IMR-90 (cell line): Measurements from ENCODE around the gene DNM3. TPM values are rescaled to one million over a fixed set of nuclear protein-coding genes. Genes with fewer than 3 reads are reported as not detected.

ENCODE experiments used
- ATAC-seq: fragments of 200-7000 bp; cut with Tn5 transposase; 2 replicates; pipeline ENCODE4 v1.9.1; 2020; ENCODE audit warnings: low read depth, mild to moderate bottlenecking, moderate library complexity
- BruUV-seq: library from RNA; stranded (reverse); fragments of 400-500 nt; replicated peaks from 2 replicates; lab custom pipeline; 2021; lab: Mats Ljungman, UMichigan
- CTCF ChIA-PET: fragments of 300-600 bp; formaldehyde crosslinking; extraction: SDS; loops from one replicate; lab custom pipeline; 2021; ENCODE audit warnings: antibody characterized with exemption; lab: Yijun Ruan, JAX
- POLR2A ChIA-PET: fragments of 300-600 bp; sonication (Branson Sonifier 250); formaldehyde crosslinking; loops from one replicate; lab custom pipeline; 2022; ENCODE audit warnings: antibody characterized with exemption; ENCODE audit not compliant: unreplicated experiment; lab: Charles Lee
- DNase-seq: peaks from one replicate; pipeline ENCODE4 v3.0.0; 2013
- H2AFZ ChIP-seq: replicated peaks from 2 replicates; pipeline ENCODE3; 2013; ENCODE audit warnings: low read length, mild to moderate bottlenecking; ENCODE audit not compliant: poor library complexity
- H2AK5ac ChIP-seq: 2 replicates; pipeline ENCODE4 v1.6.1; 2013; ENCODE audit warnings: low read depth, low read length, inconsistent platforms
- H2AK9ac ChIP-seq: replicated peaks from 2 replicates; pipeline ENCODE3; 2013; ENCODE audit warnings: mild to moderate bottlenecking, low read depth, low read length, moderate library complexity; ENCODE audit not compliant: poor library complexity
- H2BK120ac ChIP-seq: 2 replicates; pipeline ENCODE4 v1.6.1; 2013; ENCODE audit warnings: low read depth, low read length, inconsistent platforms
- H2BK15ac ChIP-seq: 3 replicates; pipeline ENCODE4 v1.6.1; 2013; ENCODE audit warnings: low read depth, low read length, inconsistent platforms
- H2BK20ac ChIP-seq: 2 replicates; pipeline ENCODE4 v1.6.1; 2013; ENCODE audit warnings: low read depth, mild to moderate bottlenecking, inconsistent platforms, low read length, moderate library complexity
- H2BK5ac ChIP-seq: 2 replicates; pipeline ENCODE4 v1.6.1; 2013; ENCODE audit warnings: mild to moderate bottlenecking, low read depth, low read length, inconsistent platforms; ENCODE audit not compliant: poor library complexity, severe bottlenecking
- H3K14ac ChIP-seq: replicated peaks from 2 replicates; pipeline ENCODE4 v1.6.1; 2013; ENCODE audit warnings: low read depth, low read length, inconsistent platforms
- H3K18ac ChIP-seq: 2 replicates; pipeline ENCODE4 v1.6.1; 2013; ENCODE audit warnings: low read depth, low read length, control low read depth
- H3K23ac ChIP-seq: 2 replicates; pipeline ENCODE4 v1.6.1; 2013; ENCODE audit warnings: low read depth, low read length, inconsistent platforms
- H3K27ac ChIP-seq: 2 replicates; pipeline ENCODE4 v1.5.1; 2013; ENCODE audit warnings: mild to moderate bottlenecking, control low read depth, low read length; ENCODE audit not compliant: insufficient read depth
- H3K27me3 ChIP-seq: 2 replicates; pipeline ENCODE4 v1.6.1; 2013; ENCODE audit warnings: low read length; ENCODE audit not compliant: control insufficient read depth, insufficient read depth
- H3K36me3 ChIP-seq: 2 replicates; pipeline ENCODE4 v1.6.1; 2013; ENCODE audit warnings: low read length, mixed read lengths; ENCODE audit not compliant: control insufficient read depth, insufficient read depth
- H3K4ac ChIP-seq: 2 replicates; pipeline ENCODE4 v1.6.1; 2013; ENCODE audit warnings: low read depth, low read length, inconsistent platforms
- H3K4me1 ChIP-seq: 2 replicates; pipeline ENCODE4 v1.6.1; 2013; ENCODE audit warnings: low read length, mixed read lengths; ENCODE audit not compliant: control insufficient read depth, insufficient read depth
- H3K4me2 ChIP-seq: 2 replicates; pipeline ENCODE4 v1.6.1; 2013; ENCODE audit warnings: low read depth, mild to moderate bottlenecking, control low read depth, low read length, moderate library complexity
- H3K4me3 ChIP-seq: 2 replicates; pipeline ENCODE4 v1.5.1; 2013; ENCODE audit warnings: low read depth, mild to moderate bottlenecking, control low read depth, low read length, moderate library complexity; ENCODE audit not compliant: insufficient read depth
- H3K56ac ChIP-seq: 2 replicates; pipeline ENCODE4 v1.6.1; 2013; ENCODE audit warnings: low read length, inconsistent platforms; ENCODE audit not compliant: insufficient read depth; ENCODE audit errors: extremely low read depth
- H3K79me1 ChIP-seq, 2 experiments: 2 replicates each; pipeline ENCODE4 v1.6.1; 2013; ENCODE audit warnings: low read length in 2 of 2, inconsistent platforms in 1 of 2, low read depth in 1 of 2
- H3K9ac ChIP-seq: 2 replicates; pipeline ENCODE4 v1.6.1; 2013; ENCODE audit warnings: low read depth, low read length, control low read depth
- H3K9me1 ChIP-seq: 2 replicates; pipeline ENCODE4 v1.6.1; 2013; ENCODE audit warnings: low read length, inconsistent platforms; ENCODE audit not compliant: insufficient read depth
- H3K9me3 ChIP-seq: 2 replicates; pipeline ENCODE4 v1.6.1; 2013; ENCODE audit warnings: low read length; ENCODE audit not compliant: control insufficient read depth, insufficient read depth
- H4K20me1 ChIP-seq: 2 replicates; pipeline ENCODE4 v1.6.1; 2013; ENCODE audit warnings: low read length, inconsistent platforms; ENCODE audit not compliant: insufficient read depth
- H4K5ac ChIP-seq: 2 replicates; pipeline ENCODE4 v1.6.1; 2013; ENCODE audit warnings: mild to moderate bottlenecking, low read depth, low read length, control low read depth
- H4K8ac ChIP-seq, 2 experiments: 2 replicates each; pipeline ENCODE4 v1.6.1; 2013; ENCODE audit warnings: low read depth in 2 of 2, low read length in 2 of 2, control low read depth in 1 of 2, inconsistent platforms in 1 of 2
- H4K91ac ChIP-seq: 2 replicates; pipeline ENCODE4 v1.6.1; 2013; ENCODE audit warnings: low read depth, low read length, inconsistent platforms; ENCODE audit not compliant: insufficient read depth
- BHLHE40 ChIP-seq: fragments of 150-350 bp; IDR thresholded peaks from 2 replicates; pipeline ENCODE4 v1.6.1; 2016; ENCODE audit warnings: mild to moderate bottlenecking, low read depth, low read length
- CEBPB ChIP-seq: IDR thresholded peaks from 2 replicates; pipeline ENCODE4 v1.6.1; 2012; ENCODE audit warnings: low read depth, low read length, improper control_type of control experiment
- CHD1 ChIP-seq: IDR thresholded peaks from 2 replicates; pipeline ENCODE4 v1.6.1; 2012; ENCODE audit warnings: low read depth, low read length, improper control_type of control experiment
- CTCF ChIP-seq: conservative IDR thresholded peaks from 2 replicates; pipeline ENCODE4 v1.5.1; 2012; ENCODE audit warnings: mild to moderate bottlenecking, low read depth, low read length, improper control_type of control experiment
- FOS ChIP-seq: fragments of 150-350 bp; IDR thresholded peaks from 2 replicates; pipeline ENCODE4 v1.6.1; 2016; ENCODE audit warnings: low read depth, low read length
- MAFK ChIP-seq: IDR thresholded peaks from 2 replicates; pipeline ENCODE4 v1.6.1; 2012; ENCODE audit warnings: low read depth, low read length, improper control_type of control experiment
- MAZ ChIP-seq: IDR thresholded peaks from 2 replicates; pipeline ENCODE4 v1.6.1; 2012; ENCODE audit warnings: low read depth, mild to moderate bottlenecking, low read length, improper control_type of control experiment, moderate library complexity, borderline replicate concordance
- MXI1 ChIP-seq: IDR thresholded peaks from 2 replicates; pipeline ENCODE4 v1.6.1; 2012; ENCODE audit warnings: low read depth, mild to moderate bottlenecking, low read length, moderate library complexity, borderline replicate concordance
- NFE2L2 ChIP-seq: fragments of 150-350 bp; IDR thresholded peaks from 2 replicates; pipeline ENCODE4 v1.6.1; 2016; ENCODE audit warnings: low read depth, mild to moderate bottlenecking, low read length
- POLR2A ChIP-seq: IDR thresholded peaks from 2 replicates; pipeline ENCODE4 v1.6.1; 2012; ENCODE audit warnings: mild to moderate bottlenecking, low read depth, low read length
- RAD21 ChIP-seq: IDR thresholded peaks from 2 replicates; pipeline ENCODE4 v1.6.1; 2012; ENCODE audit warnings: low read length, improper control_type of control experiment
- RCOR1 ChIP-seq: IDR thresholded peaks from 2 replicates; pipeline ENCODE4 v1.6.1; 2012; ENCODE audit warnings: mild to moderate bottlenecking, low read length, improper control_type of control experiment; ENCODE audit not compliant: insufficient replicate concordance
- RFX5 ChIP-seq: IDR thresholded peaks from 2 replicates; pipeline ENCODE4 v1.8.0; 2012; ENCODE audit warnings: low read depth, mild to moderate bottlenecking, low read length, moderate library complexity
- SMC3 ChIP-seq: fragments of 150-350 bp; IDR thresholded peaks from 2 replicates; pipeline ENCODE4 v1.6.1; 2016; ENCODE audit warnings: low read depth, mild to moderate bottlenecking, antibody characterized with exemption, low read length, moderate library complexity
- USF2 ChIP-seq: fragments of 150-350 bp; IDR thresholded peaks from 2 replicates; pipeline ENCODE4 v1.6.1; 2017; ENCODE audit warnings: mild to moderate bottlenecking, antibody characterized with exemption, low read length, low read depth
- WGBS, 2 experiments: methylation state at CpG; one replicate each; pipeline versions ENCODE4 v1.1.5 to v1.1.7; 2013; ENCODE audit warnings: missing lambda C conversion rate in 2 of 2; ENCODE audit not compliant: insufficient read length in 1 of 2; ENCODE audit errors: extremely low coverage in 2 of 2; 5-methylcytosine and 5-hydroxymethylcytosine counted together
- dilution Hi-C: fragments of 300-500 bp; cut with HindIII; formaldehyde crosslinking; loops from one replicate; pipeline ENCODE4 v1.14.3; 2018; ENCODE audit warnings: low sequenced_read_pairs; ENCODE audit not compliant: unreplicated experiment
- in situ Hi-C: fragments of 300-500 bp; cut with MboI; formaldehyde crosslinking; loops from 3 replicates; pipeline ENCODE4 v1.14.3; 2019; ENCODE audit warnings: low sequenced_read_pairs, inconsistent platforms, mixed read lengths
- intact Hi-C: fragments of 100-400 bp; cut with micrococcal nuclease; formaldehyde crosslinking; loops from 2 replicates; pipeline ENCODE4 v1.10.0; 2022
- polyA plus RNA-seq, 3 experiments: library from polyadenylated mRNA; depleted of rRNA; stranded (reverse); fragments of >200 nt; gene quantifications; 2 replicates each; pipeline ENCODE4 v1.2.3, GENCODE V29; 2012; ENCODE audit warnings: low replicate concordance in 1 of 3
- total RNA-seq: library from RNA; depleted of rRNA; stranded (reverse); fragments of >200 nt; gene quantifications from 2 replicates; pipeline ENCODE4 v1.2.3, GENCODE V29; 2012
- TF ChIP-seq, protein P1 (sequence below): fragments of 150-350 bp; IDR thresholded peaks from 2 replicates; pipeline ENCODE4 v1.6.1; 2016; ENCODE audit warnings: low read depth, mild to moderate bottlenecking, low read length, moderate library complexity, borderline replicate concordance

Gene DNM3
- total and polyA plus RNA-seq, 2 of the 4 experiments (the other 2 are of a cell fraction), result 0.36 TPM

GRCh38 chr1:171943973-171944561 is 102.8 kb downstream of the DNM3 start:
- Histone ChIP-seq H3K27ac (no peak overlapping the region), H2BK120ac (no peak overlapping the region), H3K9me1 (no peaks in the 10 kb centered on the region), H3K9me3 (no peaks in the 10 kb centered on the region), H3K56ac (no peak overlapping the region), H3K23ac (no peak overlapping the region), H2AK9ac (no peak overlapping the region), H2BK20ac (no peak overlapping the region), H3K4ac (no peak overlapping the region), H3K14ac (no peak overlapping the region), H3K4me2 (no peak overlapping the region), H4K91ac (no peak overlapping the region), H4K20me1 (no peaks in the 10 kb centered on the region), H2BK5ac (no peak overlapping the region), H2AFZ (no peak overlapping the region), H3K4me3 (no peak overlapping the region), H3K79me1 (no peaks in the 10 kb centered on the region), H4K5ac (no peak overlapping the region), H2AK5ac (no peak overlapping the region), H3K4me1 (no peaks in the 10 kb centered on the region), H3K9ac (no peak overlapping the region), H3K18ac (no peak overlapping the region), H4K8ac (no peak overlapping the region), H3K27me3 (peaks cover 3% of the 10 kb centered on the region), H2BK15ac (no peak overlapping the region), H3K36me3 (no peaks in the 10 kb centered on the region)
- no CpG with 5 or more reads among the region's 3 CpGs for WGBS, 2 experiments
- in situ Hi-C loops, result no loop called here
- no peak for ATAC-seq
- no peak for DNase-seq
- ChIA-PET CTCF (no interaction called here), POLR2A (no interaction called here)
- intact Hi-C loops, result no loop called here
- TF ChIP-seq MXI1, result no peak
- no peak for TF ChIP-seq USF2
- TF ChIP-seq BHLHE40, result no peak
- TF ChIP-seq SMC3, result no peak
- TF ChIP-seq RCOR1, result no peak
- no peak for TF ChIP-seq CEBPB
- TF ChIP-seq FOS, result no peak
- TF ChIP-seq, protein P1, sequence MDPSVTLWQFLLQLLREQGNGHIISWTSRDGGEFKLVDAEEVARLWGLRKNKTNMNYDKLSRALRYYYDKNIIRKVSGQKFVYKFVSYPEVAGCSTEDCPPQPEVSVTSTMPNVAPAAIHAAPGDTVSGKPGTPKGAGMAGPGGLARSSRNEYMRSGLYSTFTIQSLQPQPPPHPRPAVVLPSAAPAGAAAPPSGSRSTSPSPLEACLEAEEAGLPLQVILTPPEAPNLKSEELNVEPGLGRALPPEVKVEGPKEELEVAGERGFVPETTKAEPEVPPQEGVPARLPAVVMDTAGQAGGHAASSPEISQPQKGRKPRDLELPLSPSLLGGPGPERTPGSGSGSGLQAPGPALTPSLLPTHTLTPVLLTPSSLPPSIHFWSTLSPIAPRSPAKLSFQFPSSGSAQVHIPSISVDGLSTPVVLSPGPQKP, result no peak
- no peak for TF ChIP-seq RFX5
- no peak for TF ChIP-seq MAZ
- no peak for TF ChIP-seq RAD21
- no peak for TF ChIP-seq POLR2A
- no peak for TF ChIP-seq CTCF
- no peak for TF ChIP-seq MAFK
- TF ChIP-seq NFE2L2, result no peak
- no peak for TF ChIP-seq CHD1
- dilution Hi-C loops, result no loop called here
- BruUV-seq, result no TSS peak
